H1 (cell line): Measurements from ENCODE around the gene IFIT2. TPM values are rescaled to one million over a fixed set of nuclear protein-coding genes. Genes with fewer than 3 reads are reported as not detected.

Experiments used
- CTCF ChIA-PET: fragments of 300-600 bp; sonication (Branson Sonifier 250); formaldehyde crosslinking; loops from one replicate; lab custom pipeline; 2021; ENCODE audit not compliant: partially characterized antibody; lab: Charles Lee
- POLR2A ChIA-PET: fragments of 300-600 bp; sonication (Branson Sonifier 250); formaldehyde crosslinking; loops from one replicate; lab custom pipeline; 2021; ENCODE audit warnings: inconsistent platforms; ENCODE audit not compliant: partially characterized antibody; lab: Charles Lee
- DNase-seq, 2 experiments: peaks; one replicate each; pipeline versions ENCODE4 v3.0.0 to v3.0.0-alpha.2; 2010 to 2022; ENCODE audit warnings: low spot score in 2 of 2, low read depth in 1 of 2, mixed read lengths in 1 of 2
- FAIRE-seq: peaks from 2 replicates; lab custom pipeline; 2011; peaks lifted over from hg19 to GRCh38; lab: Jason Lieb, UNC
- H2AFZ ChIP-seq: 2 replicates; pipeline ENCODE4 v1.8.1; 2012; ENCODE audit warnings: low read length, inconsistent platforms
- H2AK5ac ChIP-seq: 2 replicates; pipeline ENCODE4 v1.6.1; 2013; ENCODE audit warnings: low read depth, low read length
- H2BK120ac ChIP-seq: replicated peaks from 2 replicates; pipeline ENCODE3; 2013; ENCODE audit warnings: low read depth, low read length, inconsistent platforms
- H2BK12ac ChIP-seq: 2 replicates; pipeline ENCODE4 v1.6.1; 2013; ENCODE audit warnings: low read depth, low read length
- H2BK15ac ChIP-seq: 2 replicates; pipeline ENCODE4 v1.6.1; 2013; ENCODE audit warnings: low read length
- H2BK20ac ChIP-seq: 2 replicates; pipeline ENCODE4 v1.6.1; 2013; ENCODE audit warnings: low read length
- H2BK5ac ChIP-seq: 2 replicates; pipeline ENCODE4 v1.6.1; 2013; ENCODE audit warnings: low read depth, low read length
- H3K14ac ChIP-seq: 2 replicates; pipeline ENCODE4 v1.6.1; 2013; ENCODE audit warnings: inconsistent platforms; ENCODE audit not compliant: insufficient read length
- H3K18ac ChIP-seq: 2 replicates; pipeline ENCODE4 v1.6.1; 2013; ENCODE audit warnings: low read length; ENCODE audit errors: extremely low read depth
- H3K23ac ChIP-seq: 2 replicates; pipeline ENCODE4 v1.6.1; 2013; ENCODE audit warnings: inconsistent platforms; ENCODE audit not compliant: insufficient read length
- H3K23me2 ChIP-seq: 2 replicates; pipeline ENCODE4 v1.6.1; 2013; ENCODE audit warnings: low read depth, low read length
- H3K27ac ChIP-seq: 2 replicates; pipeline ENCODE4 v1.6.1; 2011; ENCODE audit warnings: low read depth, low read length, inconsistent platforms
- H3K27me3 ChIP-seq, 4 experiments: replicated peaks in 1 of 4; 1 replicate in 1 of 4; 2 replicates in 3 of 4; pipeline versions ENCODE4 v1.6.1 to v1.8.1; 2011 to 2013; ENCODE audit warnings: low read length in 3 of 4, mild to moderate bottlenecking in 3 of 4, inconsistent platforms in 2 of 4, mixed read lengths in 2 of 4, moderate library complexity in 1 of 4; ENCODE audit not compliant: control insufficient read depth in 3 of 4, insufficient read depth in 3 of 4; ENCODE audit errors: extremely low read depth in 1 of 4
- H3K36me3 ChIP-seq, 4 experiments: 2 replicates each; pipeline versions ENCODE4 v1.6.1 to v1.8.1; 2011 to 2013; ENCODE audit warnings: mild to moderate bottlenecking in 4 of 4, low read length in 3 of 4, moderate library complexity in 2 of 4, control low read depth in 1 of 4, inconsistent platforms in 1 of 4; ENCODE audit not compliant: insufficient read depth in 4 of 4, control insufficient read depth in 2 of 4
- H3K4ac ChIP-seq: replicated peaks from 2 replicates; pipeline ENCODE3; 2013; ENCODE audit warnings: low read length, low read depth, mixed read lengths, inconsistent platforms; ENCODE audit not compliant: insufficient read length
- H3K4me1 ChIP-seq, 4 experiments: replicated peaks in 1 of 4; 1 replicate in 1 of 4; 2 replicates in 3 of 4; pipeline versions ENCODE4 v1.6.1 to v1.8.1; 2011 to 2013; ENCODE audit warnings: low read length in 3 of 4, inconsistent platforms in 2 of 4, mixed read lengths in 1 of 4; ENCODE audit not compliant: insufficient read depth in 4 of 4, control insufficient read depth in 3 of 4
- H3K4me2 ChIP-seq, 2 experiments: 2 replicates each; pipeline versions ENCODE4 v1.6.1 to v1.8.1; 2011 to 2013; ENCODE audit warnings: low read depth in 2 of 2, low read length in 2 of 2, control low read depth in 1 of 2, inconsistent platforms in 1 of 2, mild to moderate bottlenecking in 1 of 2; ENCODE audit not compliant: insufficient read depth in 1 of 2
- H3K4me3 ChIP-seq, 4 experiments: fragments of 200-600, 300-600 bp in 1 of 4; sonication (generic), shearing (Covaris generic), sonication (Bioruptor Twin) in 1 of 4; 2 replicates each; pipeline versions ENCODE4 v1.5.1 to v1.8.1; 2011 to 2016; ENCODE audit warnings: low read length in 4 of 4, low read depth in 3 of 4, control low read depth in 2 of 4, inconsistent platforms in 2 of 4, mild to moderate bottlenecking in 2 of 4, mixed read lengths in 1 of 4, moderate library complexity in 1 of 4; ENCODE audit not compliant: insufficient read depth in 2 of 4; ENCODE audit errors: extremely low read depth in 1 of 4
- H3K56ac ChIP-seq: replicated peaks from 2 replicates; pipeline ENCODE3; 2013; ENCODE audit warnings: low read depth, mild to moderate bottlenecking, mixed read lengths, low read length, inconsistent platforms; ENCODE audit not compliant: insufficient read length
- H3K79me1 ChIP-seq: 2 replicates; pipeline ENCODE4 v1.6.1; 2013; ENCODE audit warnings: low read depth, low read length, control low read depth
- H3K79me2 ChIP-seq, 2 experiments: 2 replicates each; pipeline versions ENCODE4 v1.6.1 to v1.8.1; 2012 to 2013; ENCODE audit warnings: low read length in 2 of 2, mild to moderate bottlenecking in 2 of 2, inconsistent platforms in 1 of 2; ENCODE audit not compliant: insufficient read depth in 2 of 2, control insufficient read depth in 1 of 2
- H3K9ac ChIP-seq, 4 experiments: replicated peaks in 1 of 4; 1 replicate in 1 of 4; 2 replicates in 3 of 4; pipeline versions ENCODE4 v1.6.1 to v1.8.1; 2011 to 2013; ENCODE audit warnings: low read depth in 3 of 4, low read length in 3 of 4, control low read depth in 2 of 4, mild to moderate bottlenecking in 2 of 4, moderate library complexity in 2 of 4, inconsistent platforms in 1 of 4; ENCODE audit errors: extremely low read depth in 1 of 4
- H3K9me3 ChIP-seq, 2 experiments: 2 replicates each; pipeline versions ENCODE4 v1.6.1 to v1.8.1; 2012 to 2013; ENCODE audit warnings: mild to moderate bottlenecking in 2 of 2, moderate library complexity in 2 of 2, control low read depth in 1 of 2, inconsistent platforms in 1 of 2, low read depth in 1 of 2, low read length in 1 of 2, mixed read lengths in 1 of 2; ENCODE audit not compliant: insufficient read depth in 2 of 2
- H4K20me1 ChIP-seq, 2 experiments: replicated peaks in 1 of 2; 2 replicates each; pipeline versions ENCODE3 to v1.8.1; 2011 to 2013; ENCODE audit warnings: inconsistent platforms in 2 of 2, low read length in 2 of 2, mild to moderate bottlenecking in 1 of 2; ENCODE audit not compliant: insufficient read depth in 2 of 2, control insufficient read depth in 1 of 2
- H4K5ac ChIP-seq: 2 replicates; pipeline ENCODE4 v1.6.1; 2013; ENCODE audit warnings: low read length, low read depth, mixed read lengths, inconsistent platforms; ENCODE audit not compliant: insufficient read length
- H4K8ac ChIP-seq: 2 replicates; pipeline ENCODE4 v1.8.0; 2013; ENCODE audit warnings: mild to moderate bottlenecking, moderate library complexity, low read length, inconsistent platforms; ENCODE audit not compliant: insufficient read depth; ENCODE audit errors: extremely low read depth
- H4K91ac ChIP-seq: replicated peaks from 2 replicates; pipeline ENCODE3; 2013; ENCODE audit warnings: low read length, mixed read lengths, inconsistent platforms; ENCODE audit not compliant: insufficient read length
- E2F6 ChIP-seq: IDR thresholded peaks from 2 replicates; pipeline ENCODE4 v1.6.1; 2012; ENCODE audit warnings: inconsistent platforms
- GABPA ChIP-seq: IDR thresholded peaks from 2 replicates; pipeline ENCODE4 v1.6.1; 2011; ENCODE audit warnings: mild to moderate bottlenecking, low read length, moderate library complexity, borderline replicate concordance; ENCODE audit not compliant: insufficient read depth
- KDM1A ChIP-seq: fragments of 200-600, 300-600 bp; sonication (generic); IDR thresholded peaks from 2 replicates; pipeline ENCODE4 v1.7.1; 2016; ENCODE audit warnings: mild to moderate bottlenecking, low read length, borderline replicate concordance
- KDM4A ChIP-seq: IDR thresholded peaks from one replicate; pipeline ENCODE4 v1.7.1; 2012; ENCODE audit warnings: low read depth, mild to moderate bottlenecking, moderate library complexity, low read length, inconsistent platforms; ENCODE audit not compliant: severe bottlenecking
- NRF1 ChIP-seq: IDR thresholded peaks from 2 replicates; pipeline ENCODE4 v1.6.1; 2011; ENCODE audit warnings: mild to moderate bottlenecking, low read depth, low read length, improper control_type of control experiment
- RNF2 ChIP-seq: fragments of 200-900, 300-1000 bp; sonication (generic); IDR thresholded peaks from 2 replicates; pipeline ENCODE4 v1.7.1; 2016; ENCODE audit warnings: borderline replicate concordance, low read depth, mild to moderate bottlenecking, antibody characterized with exemption, low read length; ENCODE audit not compliant: poor library complexity, severe bottlenecking; ENCODE audit errors: missing control alignments
- RXRA ChIP-seq: IDR thresholded peaks from 2 replicates; pipeline ENCODE4 v1.6.1; 2011; ENCODE audit warnings: low read depth, mild to moderate bottlenecking, low read length, moderate library complexity; ENCODE audit not compliant: insufficient read depth
- SRF ChIP-seq: IDR thresholded peaks from 2 replicates; pipeline ENCODE4 v1.6.1; 2011; ENCODE audit warnings: mild to moderate bottlenecking, low read depth, low read length, moderate library complexity
- SUZ12 ChIP-seq: fragments of 200-600 bp; sonication (generic); IDR thresholded peaks from 2 replicates; pipeline ENCODE4 v1.6.1; 2012; ENCODE audit warnings: mild to moderate bottlenecking, inconsistent platforms, low read length, moderate library complexity, mixed read lengths
- TEAD4 ChIP-seq: IDR thresholded peaks from 2 replicates; pipeline ENCODE4 v1.6.1; 2012; ENCODE audit warnings: low read depth, low read length, inconsistent platforms, mixed read lengths
- USF2 ChIP-seq: IDR thresholded peaks from 2 replicates; pipeline ENCODE4 v1.6.1; 2011; ENCODE audit warnings: low read length, improper control_type of control experiment
- polyA plus RNA-seq, 7 experiments: library from polyadenylated mRNA; depleted of rRNA in 3 of 7; stranded (reverse) in 5 of 7; unstranded in 2 of 7; fragments of >200 nt in 5 of 7; fragments of 200-250 nt in 2 of 7; gene quantifications; 1 replicate in 5 of 7; 2 replicates in 1 of 7; 4 replicates in 1 of 7; pipeline versions ENCODE4 v1.2.1 to v1.2.3, GENCODE V29; 2011 to 2013; ENCODE audit warnings: missing spikeins in 2 of 7, mixed read lengths in 2 of 7
- total RNA-seq: library from RNA; stranded (reverse); fragmentation: NEBNext Ultra II Directional; extraction: Animal tissue kit (Norgen Biotek cat#: 25700); gene quantifications from 2 replicates; pipeline ENCODE4 v1.2.1, GENCODE V29; 2021
- TF ChIP-seq, protein P1 (sequence below): IDR thresholded peaks from 2 replicates; pipeline ENCODE4 v1.6.1; 2011; ENCODE audit warnings: low read depth, mild to moderate bottlenecking, low read length; ENCODE audit not compliant: insufficient read depth

IFIT2 gene
- total and polyA plus RNA-seq, 2 of the 8 experiments (the other 6 are each of a cell fraction or from before 2014, with no cell fraction given): 0.03 to 0.35 TPM

DNA sequence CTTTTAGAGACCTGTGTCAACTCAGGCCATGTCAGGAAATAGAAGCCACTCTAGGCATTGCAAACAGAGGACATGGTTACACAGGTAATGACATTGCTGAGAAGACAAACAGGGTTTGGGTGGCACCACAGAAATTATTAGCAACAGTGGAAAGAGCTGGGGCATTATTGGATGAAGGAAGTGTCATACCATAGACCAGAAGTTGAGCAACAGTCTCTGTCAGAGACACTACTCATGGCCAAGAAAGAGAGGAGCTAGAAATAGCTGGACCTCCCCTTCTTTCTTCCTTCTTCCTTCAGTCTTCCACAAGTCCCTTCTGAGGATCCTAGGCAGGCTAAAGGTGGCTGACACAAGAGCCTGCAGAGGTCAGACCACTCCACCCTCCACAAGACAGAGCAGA, 46.1 kb upstream of the IFIT2 start:
- no peak overlapping the region for H3K4ac ChIP-seq
- H3K23ac ChIP-seq: no peak overlapping the region
- H4K8ac ChIP-seq: no peak overlapping the region
- H2AK5ac ChIP-seq: no peak overlapping the region
- peaks cover 9 to 16% of the 10 kb centered on the region in 2 experiments for H3K9me3 ChIP-seq
- H2BK120ac ChIP-seq: no peak overlapping the region
- FAIRE-seq (no peak), DNase-seq (no peak)
- no peak overlapping the region for H2BK20ac ChIP-seq
- peaks cover 0 to 15% (median 5%) of the 10 kb centered on the region in 4 experiments; a peak in 6 of 7 replicates for H3K4me1 ChIP-seq
- no peaks in the 10 kb centered on the region for H4K20me1 ChIP-seq
- H3K36me3 ChIP-seq: no peaks in the 10 kb centered on the region
- no peak overlapping the region for H4K91ac ChIP-seq
- ChIA-PET POLR2A (no interaction called here), CTCF (interaction anchor here (0.7 to 1.4 kb wide), 5 partner anchors 20 to 309 kb away, joined by 3 to 4 read pairs (median 3); partner anchors contain the start of gene IFIT5)
- no peak overlapping the region for H2BK12ac ChIP-seq
- no peak overlapping the region for H3K4me2 ChIP-seq
- H3K18ac ChIP-seq: no peak overlapping the region
- H4K5ac ChIP-seq: no peak overlapping the region
- H3K23me2 ChIP-seq: peaks cover 5% of the 10 kb centered on the region; the same call in 1 of the 2 replicates
- H3K79me1 ChIP-seq: no peaks in the 10 kb centered on the region; the same call in 1 of the 2 replicates
- no peaks in the 10 kb centered on the region for H3K79me2 ChIP-seq
- H3K4me3 ChIP-seq: no peak overlapping the region
- no peaks in the 10 kb centered on the region; a peak in 1 of 7 replicates for H3K27me3 ChIP-seq
- no peak overlapping the region for H3K56ac ChIP-seq
- H2BK15ac ChIP-seq: no peak overlapping the region
- H3K9ac ChIP-seq: no peak overlapping the region
- no peak overlapping the region for H2AFZ ChIP-seq
- TF ChIP-seq SUZ12 (no peak), GABPA (no peak), KDM1A (no peak), NRF1 (no peak), KDM4A (no peak), RXRA (no peak), TEAD4 (no peak), SRF (no peak), RNF2 (no peak), USF2 (no peak), E2F6 (no peak)
- TF ChIP-seq, protein P1, sequence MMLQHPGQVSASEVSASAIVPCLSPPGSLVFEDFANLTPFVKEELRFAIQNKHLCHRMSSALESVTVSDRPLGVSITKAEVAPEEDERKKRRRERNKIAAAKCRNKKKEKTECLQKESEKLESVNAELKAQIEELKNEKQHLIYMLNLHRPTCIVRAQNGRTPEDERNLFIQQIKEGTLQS: no peak
- H3K14ac ChIP-seq: no peak overlapping the region
- H2BK5ac ChIP-seq: no peak overlapping the region
- H3K27ac ChIP-seq: no peak overlapping the region
